GM21447 (cell line): ENCODE measurements around the gene FOXQ1.

Experiments used
- ATAC-seq: cut with Tn5 transposase; IDR thresholded peaks from one replicate; pipeline ENCODE4 v1.9.1; 2021; ENCODE audit not compliant: unreplicated experiment

The FOXQ1 gene, protein sequence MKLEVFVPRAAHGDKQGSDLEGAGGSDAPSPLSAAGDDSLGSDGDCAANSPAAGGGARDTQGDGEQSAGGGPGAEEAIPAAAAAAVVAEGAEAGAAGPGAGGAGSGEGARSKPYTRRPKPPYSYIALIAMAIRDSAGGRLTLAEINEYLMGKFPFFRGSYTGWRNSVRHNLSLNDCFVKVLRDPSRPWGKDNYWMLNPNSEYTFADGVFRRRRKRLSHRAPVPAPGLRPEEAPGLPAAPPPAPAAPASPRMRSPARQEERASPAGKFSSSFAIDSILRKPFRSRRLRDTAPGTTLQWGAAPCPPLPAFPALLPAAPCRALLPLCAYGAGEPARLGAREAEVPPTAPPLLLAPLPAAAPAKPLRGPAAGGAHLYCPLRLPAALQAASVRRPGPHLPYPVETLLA

DNA sequence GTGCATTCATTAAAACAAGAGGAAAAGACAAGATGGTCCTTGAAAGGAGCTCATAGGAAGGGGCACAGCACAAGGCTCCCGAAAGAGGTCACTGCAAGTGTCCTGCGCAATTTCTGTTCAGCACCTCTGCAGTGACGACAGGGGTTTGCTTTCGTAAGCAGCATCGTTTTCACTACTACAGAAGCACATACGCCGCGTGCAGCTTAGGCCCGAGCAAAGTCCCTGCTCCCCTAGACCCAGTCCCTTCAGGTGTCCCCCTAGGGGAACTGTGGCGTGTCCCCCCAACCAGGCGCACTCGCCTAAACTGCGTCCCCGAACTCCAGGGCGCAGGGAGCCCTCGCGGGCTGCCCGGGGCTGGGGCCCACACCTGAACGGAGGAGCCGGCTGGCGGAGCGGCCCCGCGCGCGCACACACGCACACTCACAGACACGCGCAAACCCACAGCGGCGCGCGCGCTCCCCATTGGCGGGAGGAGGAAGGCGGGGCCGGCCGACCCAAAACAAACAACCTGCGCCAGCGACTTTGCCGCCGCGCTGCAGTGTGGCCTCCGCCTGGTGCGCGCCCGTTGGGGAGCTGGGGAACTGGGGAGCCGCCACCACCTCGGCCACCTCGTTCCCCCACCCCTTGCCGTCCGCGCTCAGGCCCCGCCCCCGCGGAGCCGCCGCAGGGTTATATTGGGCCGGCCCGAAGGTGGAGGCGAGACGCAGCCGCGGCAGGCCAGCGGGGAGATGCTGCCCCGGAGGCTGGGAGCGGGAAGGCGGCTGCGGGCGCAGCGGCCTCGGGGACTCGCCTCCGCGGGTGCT lies at the start of gene FOXQ1:
TSS of gene FOXQ1 (plus strand) at position 699 of the 803 bp plus-strand sequence. CDS start 607 bp downstream, outside the sequence.
- ATAC-seq: no peak

DNA sequence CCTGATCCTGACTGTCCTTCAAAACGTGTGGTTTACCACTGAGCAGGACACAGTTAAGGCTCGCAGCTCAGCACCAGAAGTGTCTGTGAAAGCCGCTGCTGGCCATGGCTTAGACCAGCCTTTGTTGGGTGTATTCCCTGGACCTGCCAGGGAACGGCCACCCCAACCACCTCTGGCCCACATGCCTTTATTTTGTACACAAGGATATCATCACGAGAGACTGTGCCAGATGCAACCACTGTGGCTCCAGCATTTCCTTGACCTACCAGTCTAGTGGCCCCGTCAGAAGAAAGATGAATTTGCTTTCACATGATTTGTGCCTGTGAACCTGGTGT lies 49.2 kb upstream of the FOXQ1 start:
- ATAC-seq: no peak

DNA sequence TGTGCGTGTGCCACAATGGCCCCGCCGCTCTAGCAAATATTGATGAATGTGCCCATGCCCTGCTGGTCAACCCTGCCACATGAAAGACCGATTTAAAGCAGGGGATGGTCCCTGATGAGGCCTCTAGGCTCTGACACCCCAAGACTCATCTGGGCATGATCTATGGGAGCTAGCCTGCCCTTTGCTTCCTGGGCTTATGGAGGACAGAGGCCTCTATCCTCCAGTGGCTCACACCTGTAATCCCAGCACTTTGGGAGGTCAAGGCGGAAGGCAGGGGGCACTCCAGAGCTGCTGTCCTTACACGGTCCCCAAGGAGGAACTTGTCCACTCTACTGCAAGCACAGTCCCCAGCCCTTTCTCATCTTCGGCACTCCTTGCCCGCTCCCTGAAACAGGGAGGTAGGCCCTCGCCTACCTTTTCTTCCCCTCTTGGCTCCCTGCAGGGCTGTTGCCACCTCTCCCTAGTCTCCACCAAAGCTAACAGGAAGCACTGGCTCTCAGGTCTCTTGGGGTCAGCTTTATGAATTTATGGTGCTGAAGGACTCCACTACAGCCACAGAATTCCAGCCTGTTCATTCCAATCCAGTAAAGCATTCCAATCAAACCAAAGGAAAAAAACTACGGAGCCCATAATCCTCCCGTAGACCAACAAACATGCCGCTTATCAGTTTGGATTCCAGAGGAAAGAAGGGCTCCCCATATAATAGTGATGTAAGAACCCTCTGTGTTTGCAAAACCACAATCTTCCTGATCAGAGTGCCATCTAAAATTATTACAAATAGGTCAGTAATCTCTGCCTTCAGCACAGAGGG lies 48.7 kb upstream of the FOXQ1 start:
- no peak for ATAC-seq

DNA sequence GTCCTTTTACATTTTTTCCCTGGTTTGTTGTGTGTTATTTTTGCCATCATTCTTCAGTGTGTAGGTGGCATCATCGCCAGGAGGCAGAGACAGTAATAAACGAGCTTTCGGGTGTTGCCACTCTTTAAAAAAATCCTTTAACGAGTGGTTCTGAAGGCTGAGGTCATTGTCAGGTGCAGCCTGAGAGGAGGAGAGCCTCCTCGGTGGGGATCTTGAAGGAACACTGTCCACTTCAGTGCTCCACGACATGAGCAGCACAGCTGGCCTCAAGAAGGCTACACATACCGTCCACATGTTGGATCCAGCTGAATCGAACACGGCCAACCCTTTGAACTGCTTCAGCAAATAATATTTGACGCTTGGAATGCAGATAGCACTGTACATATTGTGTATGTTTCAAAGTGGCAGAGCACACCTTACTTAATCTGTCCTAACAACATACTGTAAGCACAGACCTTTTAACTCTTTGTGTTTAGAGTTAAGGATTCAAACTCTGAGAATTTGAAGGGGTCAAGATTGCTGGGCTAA lies 48.0 kb upstream of the FOXQ1 start:
- no peak for ATAC-seq

DNA sequence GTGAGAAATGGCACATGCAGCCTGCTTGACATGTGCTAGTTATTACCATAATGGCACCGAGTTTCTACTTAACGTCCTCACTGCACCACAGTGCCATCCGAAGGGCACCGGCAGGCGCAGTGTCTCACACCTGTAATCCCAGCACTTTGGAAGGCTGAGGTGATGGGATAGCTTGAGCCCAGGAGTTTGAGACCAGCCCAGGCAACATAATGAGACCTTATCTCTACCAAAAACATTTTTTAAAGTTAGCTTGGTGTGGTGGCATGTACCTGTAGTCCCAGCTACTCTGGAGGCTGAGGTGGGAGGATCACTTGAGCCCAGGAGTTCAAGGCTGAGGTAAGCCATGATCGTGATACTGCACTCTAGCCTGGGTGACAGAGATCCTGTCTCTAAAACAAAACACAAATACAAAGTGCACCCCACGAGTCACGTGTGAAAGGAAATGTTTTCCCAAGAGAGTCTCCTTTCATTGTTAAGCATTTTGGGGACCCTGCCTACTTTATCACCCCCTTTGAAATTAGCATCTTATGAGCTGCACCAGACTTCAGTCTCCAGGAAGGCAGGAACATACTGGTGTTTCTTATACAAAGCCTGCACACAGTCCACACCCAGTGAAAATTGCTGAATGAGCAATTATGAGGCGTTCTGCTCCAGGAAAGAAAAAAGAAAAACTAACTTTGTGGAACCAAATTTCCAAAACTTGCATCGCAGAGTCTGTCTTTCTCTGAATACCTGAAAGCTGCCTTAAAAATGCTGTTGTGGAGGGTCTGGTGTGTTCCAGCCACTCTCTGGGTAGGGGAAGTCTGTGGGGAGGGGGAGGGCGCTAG lies 47.1 kb upstream of the FOXQ1 start:
- ATAC-seq: no peak

DNA sequence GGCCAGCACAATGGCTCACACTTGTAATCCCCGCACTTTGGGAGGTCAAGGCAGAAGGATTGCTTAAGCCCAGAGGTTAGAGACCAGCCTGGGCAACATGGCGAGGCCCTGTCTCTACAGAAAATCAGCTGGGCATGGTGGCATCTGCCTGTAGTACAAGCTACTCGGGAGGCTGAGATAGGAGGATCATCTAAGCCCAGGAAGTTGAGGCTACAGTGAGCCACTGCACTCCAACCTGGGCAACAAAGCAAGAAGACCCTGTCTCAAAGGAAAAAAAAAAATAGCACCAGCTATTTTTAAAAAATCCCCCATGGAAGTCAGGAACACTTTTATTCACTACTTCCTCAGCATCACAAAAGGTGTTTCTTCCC lies 45.2 kb upstream of the FOXQ1 start:
- ATAC-seq: no peak

DNA sequence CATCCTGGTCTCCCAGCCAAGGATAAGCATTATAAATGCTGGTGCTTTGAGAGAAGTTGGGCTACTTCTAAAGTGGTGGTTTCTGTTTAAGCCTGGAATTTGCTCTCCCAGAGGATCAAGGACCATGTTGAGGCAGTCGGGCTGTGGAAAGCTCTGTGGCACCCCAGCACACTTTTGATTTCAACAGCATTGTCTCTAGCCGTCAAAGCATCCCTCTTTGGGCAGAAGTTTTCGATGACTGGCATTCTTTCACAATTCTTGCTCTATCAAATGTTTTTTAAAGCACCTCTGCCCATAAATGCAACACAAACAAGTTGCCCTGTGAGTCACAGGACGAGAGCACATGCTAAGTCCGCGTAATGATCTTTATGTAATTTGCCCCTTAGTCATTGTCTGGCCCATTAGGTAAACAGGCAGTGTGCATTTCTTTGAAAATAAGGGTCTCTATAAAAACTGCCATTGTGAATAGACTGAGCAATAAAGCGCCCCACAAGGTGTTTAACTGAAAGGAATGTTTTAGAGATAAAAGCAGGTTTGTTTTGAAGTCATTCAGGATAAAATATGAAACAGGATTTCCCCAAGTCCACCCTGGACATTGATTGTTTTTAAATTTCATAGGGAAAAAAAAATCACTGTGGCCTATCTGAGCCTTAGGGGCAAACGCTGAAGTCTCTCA lies 44.7 kb upstream of the FOXQ1 start:
- ATAC-seq: no peak

DNA sequence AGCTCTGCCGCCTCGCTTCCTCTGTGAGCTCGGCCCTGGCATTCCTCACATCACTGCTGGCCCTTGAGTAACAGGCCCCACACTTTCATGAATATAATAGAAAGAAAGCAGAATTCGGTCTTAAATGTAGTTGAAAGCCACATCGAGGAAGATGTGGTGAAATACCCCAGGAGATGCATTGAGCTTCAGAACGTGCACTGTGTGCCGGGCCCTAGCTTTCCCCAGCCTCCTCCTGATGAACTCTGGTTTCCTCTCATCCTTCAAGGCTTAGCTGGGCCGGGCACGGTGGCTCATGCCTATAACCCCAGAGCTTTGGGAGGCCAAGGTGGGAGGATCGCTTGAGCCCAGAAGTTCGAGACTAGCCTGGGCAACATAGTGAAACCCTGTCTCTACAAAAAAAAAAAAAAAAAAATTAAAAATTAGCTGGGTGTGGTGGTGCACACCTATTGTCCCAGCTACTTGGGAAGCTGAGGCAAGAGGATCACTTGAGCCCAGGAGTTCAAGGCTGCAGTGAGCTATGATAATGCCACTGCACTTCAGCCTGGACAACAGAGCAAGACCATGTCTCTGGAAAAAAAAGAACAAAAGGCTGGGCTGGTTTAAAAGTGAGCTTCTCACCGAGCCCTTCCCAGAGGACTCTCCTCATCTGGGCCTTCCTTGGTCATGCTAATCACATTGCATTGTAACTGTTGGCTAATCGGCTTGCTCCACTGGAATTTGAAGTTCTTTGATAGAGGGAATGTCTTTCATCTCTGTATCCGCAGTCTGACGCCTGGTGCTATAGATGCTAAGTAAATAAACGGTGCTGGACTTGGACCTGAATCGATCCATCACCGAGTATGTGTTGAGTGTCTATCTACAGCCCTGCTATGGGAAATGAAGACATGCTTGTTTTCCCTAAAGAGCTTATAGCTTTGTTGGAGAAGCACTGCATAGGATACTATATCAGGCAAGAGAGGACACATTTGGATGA lies 43.8 kb upstream of the FOXQ1 start:
- no peak for ATAC-seq

DNA sequence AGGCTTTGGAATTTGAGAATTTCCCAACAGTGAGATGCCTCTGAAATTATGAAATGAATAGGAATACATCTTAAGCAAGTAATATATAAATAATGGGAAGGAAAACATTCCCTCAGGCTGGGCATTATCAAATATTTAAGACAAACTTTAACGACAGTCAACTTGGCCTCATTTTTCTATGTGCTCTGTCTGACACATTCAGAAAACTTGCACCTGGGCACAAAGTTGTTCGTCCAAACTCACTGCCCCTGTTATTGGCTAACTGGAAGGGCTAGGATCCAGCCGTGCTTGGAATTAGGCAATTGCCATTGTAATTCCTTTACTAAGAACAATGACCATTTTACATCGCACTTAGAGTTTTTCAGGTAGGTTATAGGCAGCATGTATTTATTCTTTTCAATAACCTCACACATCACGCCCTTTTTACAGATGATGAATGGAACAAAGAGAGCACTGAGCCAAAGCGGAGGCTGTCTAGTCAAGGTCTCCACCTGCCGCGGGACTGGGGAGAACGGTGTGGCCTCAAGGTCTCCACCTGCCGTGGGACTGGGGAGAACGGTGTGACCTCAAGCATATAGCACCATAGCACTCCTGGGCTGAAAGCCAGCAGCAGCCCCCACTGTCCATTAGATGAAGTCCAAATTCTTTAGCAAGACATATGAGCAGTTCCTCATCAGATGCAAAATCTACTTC lies 40.7 kb upstream of the FOXQ1 start:
- ATAC-seq: no peak

DNA sequence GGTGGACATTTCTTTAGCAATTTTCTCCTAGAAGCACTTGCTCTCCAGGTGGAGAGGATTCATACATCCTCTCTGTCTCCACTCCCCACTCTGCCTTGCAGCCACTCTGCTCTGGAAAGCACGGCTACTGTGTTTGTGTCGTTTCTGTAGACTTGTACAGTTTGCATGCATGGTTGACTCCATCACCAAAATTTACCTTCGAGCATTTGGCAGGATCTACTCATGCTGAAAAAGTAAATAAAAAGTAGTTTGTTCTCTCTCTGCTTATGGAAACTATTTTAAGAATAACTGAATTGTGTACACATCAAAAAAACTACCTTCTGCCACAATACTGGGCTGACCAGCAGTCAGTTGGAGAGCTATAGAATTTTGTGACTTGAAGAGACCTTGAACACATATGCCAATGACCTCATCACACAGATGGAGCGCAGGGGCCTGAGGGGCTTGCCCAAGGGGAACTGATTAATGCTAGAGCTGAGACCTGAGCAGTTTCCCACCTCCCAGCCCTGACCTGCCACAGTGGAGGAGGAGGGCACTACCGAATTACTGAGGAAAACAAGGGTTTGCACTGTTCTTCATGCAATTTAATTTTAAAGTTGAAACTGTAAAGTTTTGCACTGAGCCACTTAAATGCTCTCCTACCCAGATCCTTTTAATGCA lies 33.7 kb upstream of the FOXQ1 start:
- ATAC-seq: no peak

DNA sequence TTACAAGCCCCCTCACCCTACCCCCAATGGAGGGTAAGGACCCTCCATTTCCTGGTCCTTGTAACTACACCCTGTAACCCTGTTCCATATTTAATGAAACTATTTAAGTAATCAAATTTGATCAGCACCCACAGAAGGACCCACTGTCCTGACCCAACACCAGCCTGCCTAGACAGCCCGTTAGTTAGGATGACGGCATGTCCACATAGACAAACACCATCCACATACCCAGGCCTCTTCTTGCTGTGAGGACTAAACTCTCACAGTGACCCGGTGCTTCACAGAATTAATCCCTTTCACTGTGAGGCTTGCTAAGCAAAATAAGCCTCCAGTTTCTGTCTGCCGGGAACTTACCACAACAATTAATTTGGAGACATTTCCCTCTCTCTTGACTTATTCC lies 32.8 kb upstream of the FOXQ1 start:
- no peak for ATAC-seq

DNA sequence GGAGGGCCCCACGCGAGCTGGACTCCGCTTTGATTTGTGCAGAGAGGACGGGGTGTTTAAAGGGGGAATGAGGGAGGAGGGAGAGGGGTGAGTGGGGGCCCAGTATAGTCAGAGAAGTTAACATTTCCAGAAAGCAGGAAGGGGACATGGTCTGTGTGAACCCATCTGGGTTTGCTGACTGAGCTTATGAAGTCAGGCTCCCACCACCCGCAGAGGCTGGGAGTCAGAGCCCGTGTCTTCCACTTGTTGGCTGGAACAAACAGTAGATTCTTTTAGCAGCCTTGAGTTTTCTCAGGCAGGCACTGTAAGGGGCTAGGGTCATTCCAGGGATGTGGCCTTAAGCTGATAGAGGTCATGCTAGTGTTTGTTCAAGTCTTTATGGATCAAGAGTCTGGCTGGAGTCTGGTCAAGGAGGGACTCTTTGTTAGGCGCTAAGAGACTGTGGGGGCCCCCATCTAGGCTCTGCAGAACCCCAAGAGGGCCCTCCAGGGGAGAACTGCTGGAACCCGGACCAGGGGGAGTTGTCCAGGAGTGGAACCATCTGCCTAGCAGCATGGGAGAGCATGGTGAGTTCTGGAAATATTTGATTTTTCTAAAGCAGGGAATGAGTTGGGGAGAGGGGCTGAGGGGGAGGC lies 31.1 kb upstream of the FOXQ1 start:
- ATAC-seq: no peak

DNA sequence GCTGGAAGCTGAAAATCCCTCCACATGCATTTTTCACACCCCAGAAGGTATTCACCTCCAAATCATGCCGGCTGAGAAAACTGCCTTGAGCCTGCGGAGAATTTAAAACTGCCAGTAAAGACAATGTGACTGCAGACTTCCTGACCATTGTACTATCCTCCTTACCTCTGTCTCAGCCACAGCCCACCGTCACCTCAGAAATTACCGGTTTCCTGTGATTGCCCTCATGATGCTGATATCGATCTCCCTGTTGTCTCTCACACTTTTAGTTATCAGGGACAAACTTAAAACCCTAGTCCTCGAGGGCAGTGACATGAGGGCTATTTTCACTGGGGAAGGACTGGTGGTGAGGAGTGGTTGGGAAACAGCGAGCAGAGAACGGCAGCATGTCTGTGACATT lies 30.2 kb upstream of the FOXQ1 start:
- no peak for ATAC-seq

DNA sequence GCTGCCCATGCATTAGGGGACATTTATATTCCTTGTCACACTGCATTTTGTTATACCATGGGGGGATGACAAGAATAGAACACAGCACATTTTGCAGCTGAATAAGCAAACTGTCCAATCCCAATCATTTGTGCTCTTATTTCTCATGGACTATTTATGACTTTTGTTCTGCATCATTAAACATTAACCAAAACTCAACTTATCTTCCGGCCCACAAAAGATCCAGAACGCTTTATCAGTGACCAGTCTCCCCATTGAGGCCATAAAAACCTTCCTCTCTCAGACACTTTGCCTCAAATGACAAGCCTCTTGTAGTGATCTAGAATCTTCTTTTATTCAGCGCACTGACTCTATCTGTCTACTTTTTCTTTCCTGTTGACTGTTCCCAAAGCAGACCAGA lies 28.4 kb upstream of the FOXQ1 start:
- ATAC-seq: no peak

DNA sequence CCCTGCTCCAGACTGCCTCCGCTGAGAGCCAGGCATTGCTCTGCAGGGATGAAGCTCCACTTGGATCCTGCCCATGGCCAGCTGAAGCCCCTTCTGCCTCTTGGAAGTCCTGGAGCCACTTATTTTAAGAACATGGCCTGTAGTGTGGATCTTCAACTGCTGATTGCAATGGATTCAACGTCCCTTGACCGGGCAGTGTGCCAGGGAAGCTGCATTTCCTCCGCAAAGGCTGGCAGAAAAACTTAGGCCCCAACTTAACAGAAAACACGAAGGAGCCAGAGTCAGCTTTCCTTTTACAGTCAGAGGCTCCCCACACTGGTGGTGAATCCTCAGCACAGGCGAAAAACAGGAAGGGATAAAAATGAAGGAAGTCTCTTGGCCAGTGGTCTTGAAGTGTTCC lies 26.3 kb upstream of the FOXQ1 start:
- ATAC-seq: no peak

DNA sequence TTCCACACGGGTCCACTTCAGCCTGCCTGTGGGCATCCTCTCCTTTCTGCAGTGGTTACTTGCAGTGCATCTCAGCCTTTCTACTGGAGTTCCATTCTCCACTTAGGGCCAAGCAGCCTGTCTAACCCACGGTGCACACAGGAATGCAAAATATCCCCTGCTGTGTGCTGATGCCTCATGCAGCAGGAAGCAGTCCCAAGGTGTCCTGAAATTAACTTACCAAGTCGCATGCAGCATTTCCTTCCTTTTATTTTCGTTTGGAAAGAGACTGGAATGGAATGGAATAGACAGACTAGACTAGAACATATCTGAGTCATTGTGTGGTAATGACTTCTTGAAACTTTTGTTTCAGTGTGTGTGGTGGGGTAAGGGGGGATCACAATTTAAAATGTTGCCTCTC lies 25.9 kb upstream of the FOXQ1 start:
- ATAC-seq: no peak

DNA sequence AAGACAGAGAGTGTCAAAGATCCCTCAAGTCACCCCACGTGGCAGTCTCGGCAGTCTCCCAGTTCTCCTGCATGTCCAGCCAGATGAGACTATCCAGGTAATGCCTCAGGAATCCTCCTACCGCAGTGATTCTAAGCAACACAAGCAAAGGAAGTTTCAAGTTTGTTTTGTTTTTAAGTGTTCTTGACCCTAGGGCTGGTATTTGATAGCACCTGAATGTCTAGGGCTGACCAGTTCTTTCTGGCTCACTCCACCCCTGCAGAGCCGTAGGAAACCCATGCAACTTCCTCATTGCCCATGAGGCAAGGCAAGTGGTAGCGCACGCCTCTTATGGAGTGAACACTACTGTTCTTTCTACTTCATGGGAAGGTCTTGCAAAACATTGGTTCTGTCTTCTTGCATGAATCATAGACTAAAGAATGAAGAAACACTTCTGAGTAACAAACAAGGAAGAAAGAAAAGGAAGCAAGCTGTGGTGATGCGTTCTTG lies 24.8 kb upstream of the FOXQ1 start:
- no peak for ATAC-seq
